ENCODE results near the gene CSAG3.

GRCh38 chrX:152738560-152738959 is 20.5 kb upstream of the CSAG3 start:
- TF ChIP-seq POLR2A (IDR thresholded peaks at IDR 0.05; ENCODE audit: low read depth, low read length) (no peak), TAF1 (IDR thresholded peaks at IDR 0.05; ENCODE audit: borderline replicate concordance, low read depth, low read length) (no peak)
